Esophagus squamous epithelium (tissue), 5 donors: ENCODE measurements around the gene NDUFB7. TPM values are rescaled to one million over a fixed set of nuclear protein-coding genes. Genes with fewer than 3 reads are reported as not detected.
"Not testable (repeated sequence)": the region's sequence is repeated elsewhere in the genome, so short reads cannot be mapped to it uniquely, and the experiment has no call there.

Source experiments
- DNase-seq: peaks from one replicate; lab custom pipeline; 2025; lab: John Stamatoyannopoulos, UW
- H3K27ac ChIP-seq, 4 donors: fragments of 200-600 bp; sonication (generic); one replicate each; pipeline ENCODE4 v1.5.1; 2016 to 2019; ENCODE audit warnings: mild to moderate bottlenecking in 1 of 4
- H3K27me3 ChIP-seq, 4 donors: fragments of 200-600 bp; sonication (generic); 1 replicate in 3 of 4; 2 replicates in 1 of 4; pipeline versions ENCODE4 v1.5.1 to v1.6.0; 2017 to 2021; ENCODE audit warnings: antibody characterized with exemption in 1 of 4
- H3K36me3 ChIP-seq, 3 donors: fragments of 200-600 bp; sonication (generic); one replicate each; pipeline ENCODE4 v1.5.1; 2016 to 2019
- H3K4me1 ChIP-seq, 3 donors: fragments of 200-600 bp; sonication (generic); one replicate each; pipeline ENCODE4 v1.5.1; 2017 to 2019
- H3K4me3 ChIP-seq, 4 donors: fragments of 200-600 bp; sonication (generic); 1 replicate in 3 of 4; 2 replicates in 1 of 4; pipeline ENCODE4 v1.5.1; 2016 to 2019; ENCODE audit warnings: mild to moderate bottlenecking in 2 of 4, moderate library complexity in 1 of 4
- H3K9me3 ChIP-seq, 3 donors: fragments of 200-600 bp; sonication (generic); one replicate each; pipeline ENCODE4 v1.5.1; 2016 to 2019
- CTCF ChIP-seq, 6 experiments: fragments of 450-650 bp in 4 of 6; fragments of 200-600 bp in 2 of 6; sonication (generic) in 2 of 6; IDR thresholded peaks; one replicate each; pipeline ENCODE4 v1.5.1; 2016 to 2019; ENCODE audit warnings: antibody characterized with exemption in 6 of 6, mild to moderate bottlenecking in 4 of 6, moderate library complexity in 4 of 6
- POLR2A ChIP-seq, 4 donors: fragments of 450-650 bp; IDR thresholded peaks; one replicate each; pipeline ENCODE4 v1.6.1; 2017; ENCODE audit warnings: antibody characterized with exemption in 4 of 4, mild to moderate bottlenecking in 4 of 4, moderate library complexity in 3 of 4
- WGBS, 2 donors: methylation state at CpG; one replicate each; pipeline ENCODE4 v1.1.5; 2018; 5-methylcytosine and 5-hydroxymethylcytosine counted together
- intact Hi-C: fragments of 100-400 bp; cut with DNase I; formaldehyde crosslinking; loops from one replicate; pipeline ENCODE4 v1.15.0; 2022
- total RNA-seq, 4 donors: library from RNA; depleted of rRNA; stranded (reverse); fragments of >200 nt; gene quantifications; one replicate each; pipeline ENCODE4 v1.1.0, GENCODE V29; 2016
- donor health status: DM: yes; HTN: yes; CAD: no.

The NDUFB7 gene
- total RNA-seq, 4 donors from 2014 or later: 262 to 379 (median 295) TPM

GRCh38 chr19:14595558-14595957 lies 23.7 kb upstream of the NDUFB7 start:
- DNase-seq: no peak
- intact Hi-C loops: no loop called here
- H3K36me3 ChIP-seq: no peaks in the 10 kb centered on the region
- H3K27me3 ChIP-seq: peaks cover 0 to 16% (median 0%) of the 10 kb centered on the region in 4 donors
- WGBS, 2 donors: 83 to 89% methylated on average over 3 of the region's 3 CpGs
- H3K9me3 ChIP-seq: no peaks in the 10 kb centered on the region
- no peak for TF ChIP-seq POLR2A (IDR thresholded peaks at IDR 0.05)
- TF ChIP-seq CTCF (IDR thresholded peaks at IDR 0.05): no peak
- no peak overlapping the region for H3K27ac ChIP-seq
- no peak overlapping the region for H3K4me3 ChIP-seq
- no peaks in the 10 kb centered on the region for H3K4me1 ChIP-seq

- H3K27ac ChIP-seq, DNase-seq, intact Hi-C loops, H3K36me3 ChIP-seq, H3K4me1 ChIP-seq, H3K9me3 ChIP-seq, H3K4me3 ChIP-seq: not testable (repeated sequence)
- peaks cover 0 to 10% (median 0%) of the 10 kb centered on the region in 4 donors for H3K27me3 ChIP-seq
- WGBS, 2 donors: no CpG with 5 or more reads among the region's 4 CpGs
Measured at GRCh38 chr19:14589433-14589832, 17.6 kb upstream of the NDUFB7 start.

- H3K27ac ChIP-seq, H3K9me3 ChIP-seq, H3K4me3 ChIP-seq, H3K4me1 ChIP-seq, DNase-seq, H3K27me3 ChIP-seq, H3K36me3 ChIP-seq, intact Hi-C loops: not testable (repeated sequence)
- WGBS, 2 donors: 50% methylated on average over 2 of the region's 3 CpGs; no CpG with 5 or more reads in 1 of the 2 donors
Measured at GRCh38 chr19:14585187-14585586, 13.3 kb upstream of the NDUFB7 start.

- H3K4me3 ChIP-seq, H3K27ac ChIP-seq, H3K4me1 ChIP-seq, DNase-seq, H3K27me3 ChIP-seq, H3K36me3 ChIP-seq, intact Hi-C loops, H3K9me3 ChIP-seq: not testable (repeated sequence)
- WGBS, 2 donors: 40 to 60% methylated on average over 1 to 4 of the region's 5 CpGs
Measured at GRCh38 chr19:14584372-14584771, 12.5 kb upstream of the NDUFB7 start.

GRCh38 chr19:14582894-14583340 lies 11.1 kb upstream of the NDUFB7 start, which contains the start of gene CLEC17A:
Gene CLEC17A (plus strand): TSS chr19:14583084. CDS start chr19:14583161, 77 bp downstream.
- no peak within 1 kb of the TSS for H3K27ac ChIP-seq
- intact Hi-C loops: no loop called here
- H3K27me3 ChIP-seq: no peaks in the 10 kb centered on the region
- no peaks in the 10 kb centered on the region for H3K36me3 ChIP-seq
- no peaks in the 10 kb centered on the region for H3K9me3 ChIP-seq
- no peaks in the 10 kb centered on the region for H3K4me1 ChIP-seq
- DNase-seq: no peak
- H3K4me3 ChIP-seq: no peak within 1 kb of the TSS
- TF ChIP-seq POLR2A (IDR thresholded peaks at IDR 0.05) (no peak), CTCF (IDR thresholded peaks at IDR 0.05) (no peak)
- 56% methylated on average over 3 of the region's 6 CpGs; no CpG with 5 or more reads in 1 of the 2 donors for whole genome bisulfite sequencing, 2 donors

GRCh38 chr19:14580623-14581237 lies 8.9 kb upstream of the NDUFB7 start:
- WGBS, 2 donors: 53 to 65% methylated on average over 6 of the region's 6 CpGs
- intact Hi-C loops: no loop called here
- no peaks in the 10 kb centered on the region for H3K9me3 ChIP-seq
- no peak for DNase-seq
- H3K4me3 ChIP-seq: no peak overlapping the region
- TF ChIP-seq CTCF (IDR thresholded peaks at IDR 0.05): no peak
- no peak for TF ChIP-seq POLR2A (IDR thresholded peaks at IDR 0.05)
- H3K27ac ChIP-seq: no peak overlapping the region
- H3K4me1 ChIP-seq: no peaks in the 10 kb centered on the region
- H3K36me3 ChIP-seq: no peaks in the 10 kb centered on the region
- no peaks in the 10 kb centered on the region for H3K27me3 ChIP-seq
